Naive thymus-derived CD4-positive, alpha-beta T cell (primary cell): Measurements from ENCODE around the gene APOC1. TPM values are rescaled to one million over a fixed set of nuclear protein-coding genes. Genes with fewer than 3 reads are reported as not detected.

ENCODE experiments used
- ATAC-seq: fragments of 150-1000 bp; cut with Tn5 transposase; 2 replicates; pipeline ENCODE4 v1.10.0; 2021; ENCODE audit warnings: mild to moderate bottlenecking, moderate library complexity
- CTCF ChIA-PET: fragments of 350-600 bp; sonication (Branson Sonifier 250); formaldehyde crosslinking; loops from one replicate; lab custom pipeline; 2021; ENCODE audit warnings: antibody characterized with exemption; lab: Charles Lee
- POLR2A ChIA-PET: fragments of 350-600 bp; sonication (Branson Sonifier 250); formaldehyde crosslinking; loops from one replicate; lab custom pipeline; 2021; ENCODE audit warnings: antibody characterized with exemption, inconsistent platforms; lab: Charles Lee
- DNase-seq, 9 donors: peaks; one replicate each; pipeline versions ENCODE4 v3.0.0 to v3.0.0-alpha.2; 2020 to 2022; ENCODE audit warnings: mixed read lengths in 1 of 9
- H3K27ac ChIP-seq: one replicate; pipeline ENCODE4 v1.7.0; 2013; ENCODE audit warnings: mild to moderate bottlenecking, low read depth, low read length, moderate library complexity
- H3K27me3 ChIP-seq, 2 donors: one replicate each; pipeline ENCODE4 v1.7.0; 2013; ENCODE audit warnings: low read length in 2 of 2, mild to moderate bottlenecking in 2 of 2, moderate library complexity in 2 of 2; ENCODE audit not compliant: control insufficient read depth in 2 of 2, insufficient read depth in 2 of 2
- H3K36me3 ChIP-seq, 3 experiments: 1 replicate in 2 of 3; 2 replicates in 1 of 3; pipeline ENCODE4 v1.7.0; 2013; ENCODE audit warnings: low read length in 3 of 3, mild to moderate bottlenecking in 3 of 3, moderate library complexity in 1 of 3; ENCODE audit not compliant: insufficient read depth in 3 of 3, control insufficient read depth in 2 of 3
- H3K4me1 ChIP-seq, 2 donors: one replicate each; pipeline ENCODE4 v1.7.0; 2013; ENCODE audit warnings: low read length in 2 of 2, mild to moderate bottlenecking in 2 of 2, moderate library complexity in 1 of 2; ENCODE audit not compliant: control insufficient read depth in 2 of 2, insufficient read depth in 2 of 2
- H3K4me3 ChIP-seq: 2 replicates; pipeline ENCODE4 v1.7.0; 2013; ENCODE audit warnings: mild to moderate bottlenecking, low read length
- H3K9me3 ChIP-seq, 3 experiments: 1 replicate in 2 of 3; 2 replicates in 1 of 3; pipeline ENCODE4 v1.7.0; 2013; ENCODE audit warnings: low read length in 3 of 3; ENCODE audit not compliant: control insufficient read depth in 2 of 3
- H3K27ac Mint-ChIP-seq, 9 donors: one replicate each; pipeline ENCODE4 v1.8.0; 2020 to 2022; ENCODE audit warnings: mixed read lengths in 9 of 9, mild to moderate bottlenecking in 8 of 9, moderate library complexity in 5 of 9, inconsistent platforms in 2 of 9
- H3K27me3 Mint-ChIP-seq, 5 donors: one replicate each; pipeline ENCODE4 v1.8.0; 2021 to 2022; ENCODE audit warnings: mixed read lengths in 5 of 5, mild to moderate bottlenecking in 1 of 5
- H3K36me3 Mint-ChIP-seq, 5 donors: one replicate each; pipeline ENCODE4 v1.8.0; 2020 to 2022; ENCODE audit warnings: mixed read lengths in 5 of 5, mild to moderate bottlenecking in 3 of 5, inconsistent platforms in 1 of 5
- H3K4me1 Mint-ChIP-seq, 7 donors: one replicate each; pipeline ENCODE4 v1.8.0; 2020 to 2022; ENCODE audit warnings: mixed read lengths in 7 of 7, mild to moderate bottlenecking in 3 of 7, inconsistent platforms in 1 of 7
- H3K4me3 Mint-ChIP-seq, 10 donors: one replicate each; pipeline ENCODE4 v1.8.0; 2020 to 2022; ENCODE audit warnings: mild to moderate bottlenecking in 10 of 10, mixed read lengths in 10 of 10, moderate library complexity in 6 of 10, inconsistent platforms in 2 of 10
- H3K9me3 Mint-ChIP-seq, 11 donors: one replicate each; pipeline ENCODE4 v1.8.0; 2020 to 2022; ENCODE audit warnings: mixed read lengths in 11 of 11, mild to moderate bottlenecking in 4 of 11, inconsistent platforms in 1 of 11, moderate library complexity in 1 of 11
- intact Hi-C, 2 donors: fragments of 100-400 bp; cut with micrococcal nuclease; formaldehyde crosslinking; loops; one replicate each; pipeline ENCODE4 v1.15.1; 2023
- polyA plus RNA-seq, 2 donors: library from polyadenylated mRNA; unstranded; fragments of 300-500 nt; fragmentation: Illumina TruSeq; gene quantifications; one replicate each; pipeline ENCODE4 v1.2.3, GENCODE V29; 2021
- total RNA-seq, 6 experiments: library from RNA in 5 of 6; stranded (reverse) in 5 of 6; gene quantifications; 1 replicate in 5 of 6; 2 replicates in 1 of 6; pipeline ENCODE4 v1.2.3 and lab custom pipeline; 2021 to 2026

The APOC1 gene
- total and polyA plus RNA-seq, 7 experiments from 2014 or later = 1.7 to 5.2 TPM; not detected in 5

DNA sequence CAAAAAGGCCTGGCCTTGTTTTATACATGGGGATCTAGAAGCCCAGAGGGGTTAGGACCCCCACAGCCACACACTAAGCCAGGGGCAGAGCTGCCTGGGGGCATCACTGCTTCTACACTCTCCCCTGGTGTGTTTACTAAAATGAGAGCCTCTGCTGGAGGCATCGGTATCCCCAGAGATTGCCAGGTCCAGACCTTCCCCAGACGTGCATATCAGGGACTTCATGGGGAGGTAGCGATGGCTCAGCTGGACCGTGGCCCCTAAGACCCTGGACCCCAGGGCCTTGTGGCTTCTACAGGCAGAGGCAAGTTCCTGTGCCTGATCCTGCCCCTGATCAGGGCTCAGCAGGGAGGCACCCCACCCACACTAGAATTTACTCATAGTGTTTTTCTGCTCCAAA lies 54.3 kb downstream of the APOC1 start:
- Mint-ChIP-seq H3K36me3 (peaks cover 0 to 18% (median 13%) of the 10 kb centered on the region in 5 donors), H3K27ac (no peak overlapping the region), H3K9me3 (no peaks in the 10 kb centered on the region), H3K27me3 (no peaks in the 10 kb centered on the region), H3K4me3 (no peak overlapping the region), H3K4me1 (peaks cover 0 to 7% (median 0%) of the 10 kb centered on the region in 7 donors)
- DNase-seq (no peak), ATAC-seq (no peak)
- POLR2A ChIA-PET = no interaction called here
- no peaks in the 10 kb centered on the region for H3K9me3 ChIP-seq
- CTCF ChIA-PET = no interaction called here
- H3K27me3 ChIP-seq = no peaks in the 10 kb centered on the region
- no peak overlapping the region for H3K4me3 ChIP-seq
- intact Hi-C loops = no loop called here
- H3K36me3 ChIP-seq = peaks cover 0 to 44% (median 4%) of the 10 kb centered on the region in 3 experiments
- no peaks in the 10 kb centered on the region for H3K4me1 ChIP-seq
- no peak overlapping the region for H3K27ac ChIP-seq

Other genes with a start within 250 kb of the APOC1 start
- gene CEACAM19, start 243.1 kb upstream of the APOC1 start, total RNA-seq = 1 to 10 TPM in 4 of 5 experiments, under 1 TPM in 1; 0.63 to 3.4 (median 2.1) TPM
- not detected for gene CEACAM19, start 243.1 kb upstream of the APOC1 start, polyA plus RNA-seq
- not detected for gene CEACAM16, start 215.5 kb upstream of the APOC1 start, total RNA-seq
- gene CEACAM16, start 215.5 kb upstream of the APOC1 start, polyA plus RNA-seq = not detected
- 100 to 1,000 TPM in 1 of 5 experiments, 10 to 100 TPM in 4; 10.2 to 107 (median 94.2) TPM for gene BCL3, start 165.9 kb upstream of the APOC1 start, total RNA-seq
- gene BCL3, start 165.9 kb upstream of the APOC1 start, polyA plus RNA-seq = 1 to 10 TPM; 3.3 to 8.9 TPM
- gene CBLC, start 136.7 kb upstream of the APOC1 start, total RNA-seq = not detected
- gene CBLC, start 136.7 kb upstream of the APOC1 start, polyA plus RNA-seq = not detected
- gene BCAM, start 105.5 kb upstream of the APOC1 start, total RNA-seq = under 1 TPM in 1 of 5 experiments, not detected in 4; 0.42 TPM
- gene BCAM, start 105.5 kb upstream of the APOC1 start, polyA plus RNA-seq = not detected
- 1 to 10 TPM in 3 of 5 experiments, under 1 TPM in 2; 0.17 to 9.2 (median 1.2) TPM for gene NECTIN2, start 68.3 kb upstream of the APOC1 start, total RNA-seq
- gene NECTIN2, start 68.3 kb upstream of the APOC1 start, polyA plus RNA-seq = under 1 TPM in 1 of 2 donors, not detected in 1; 0.16 TPM
- gene TOMM40, start 23.4 kb upstream of the APOC1 start, total RNA-seq = 10 to 100 TPM; 26.3 to 73.3 (median 37.5) TPM
- gene TOMM40, start 23.4 kb upstream of the APOC1 start, polyA plus RNA-seq = 10 to 100 TPM; 26.5 to 44.8 TPM
- 1 to 10 TPM in 4 of 5 experiments, under 1 TPM in 1; 0.41 to 7.9 (median 4.0) TPM for gene APOE, start 8.8 kb upstream of the APOC1 start, total RNA-seq
- not detected for gene APOE, start 8.8 kb upstream of the APOC1 start, polyA plus RNA-seq
- not detected for gene APOC4, start 27.6 kb downstream of the APOC1 start, total RNA-seq
- not detected for gene APOC4, start 27.6 kb downstream of the APOC1 start, polyA plus RNA-seq
- gene APOC2, start 31.4 kb downstream of the APOC1 start, total RNA-seq = 1 to 10 TPM in 1 of 5 experiments, not detected in 4; 1.7 TPM
- gene APOC2, start 31.4 kb downstream of the APOC1 start, polyA plus RNA-seq = not detected
- gene CLPTM1, start 40.8 kb downstream of the APOC1 start, total RNA-seq = 10 to 100 TPM; 68.4 to 83.3 (median 76.8) TPM
- 10 to 100 TPM; 11.7 to 25.6 TPM for gene CLPTM1, start 40.8 kb downstream of the APOC1 start, polyA plus RNA-seq
- 10 to 100 TPM; 30.7 to 87.3 (median 71.3) TPM for gene RELB, start 86.9 kb downstream of the APOC1 start, total RNA-seq
- gene RELB, start 86.9 kb downstream of the APOC1 start, polyA plus RNA-seq = 10 to 100 TPM; 13.4 to 14.7 TPM
- gene CLASRP, start 124.4 kb downstream of the APOC1 start, total RNA-seq = 100 to 1,000 TPM in 4 of 5 experiments, 10 to 100 TPM in 1; 94.7 to 185 (median 163) TPM
- 10 to 100 TPM in 1 of 2 donors, 1 to 10 TPM in 1; 3.6 to 10.8 TPM for gene CLASRP, start 124.4 kb downstream of the APOC1 start, polyA plus RNA-seq
- 1 to 10 TPM in 3 of 5 experiments, under 1 TPM in 2; 0.57 to 3.6 (median 2.2) TPM for gene ZNF296, start 161.9 kb downstream of the APOC1 start, total RNA-seq
- 1 to 10 TPM; 1.1 to 1.2 TPM for gene ZNF296, start 161.9 kb downstream of the APOC1 start, polyA plus RNA-seq
- gene GEMIN7, start 164.7 kb downstream of the APOC1 start, total RNA-seq = 10 to 100 TPM in 4 of 5 experiments, 1 to 10 TPM in 1; 4.9 to 31.6 (median 16.6) TPM
- gene GEMIN7, start 164.7 kb downstream of the APOC1 start, polyA plus RNA-seq = 10 to 100 TPM; 46.3 to 65.5 TPM
- gene PPP1R37, start 178.6 kb downstream of the APOC1 start, total RNA-seq = 10 to 100 TPM; 20.0 to 28.3 (median 21.9) TPM
- 1 to 10 TPM; 1.4 to 1.5 TPM for gene PPP1R37, start 178.6 kb downstream of the APOC1 start, polyA plus RNA-seq
- 1 to 10 TPM in 1 of 5 experiments, under 1 TPM in 4; 0.07 to 1.2 (median 0.73) TPM for gene NKPD1, start 246.4 kb downstream of the APOC1 start, total RNA-seq
- under 1 TPM; 0.41 to 0.60 TPM for gene NKPD1, start 246.4 kb downstream of the APOC1 start, polyA plus RNA-seq